Medulla oblongata (tissue), 1 donor: ENCODE results near the gene LORICRIN.

Source experiments
- DNase-seq: peaks from one replicate; pipeline ENCODE4 v3.0.0-alpha.2; 2015; ENCODE audit errors: extremely low spot score

Gene LORICRIN

GRCh38 chr1:153306303-153307220 lies 47.1 kb downstream of the LORICRIN start:
- no peak for DNase-seq

DNA sequence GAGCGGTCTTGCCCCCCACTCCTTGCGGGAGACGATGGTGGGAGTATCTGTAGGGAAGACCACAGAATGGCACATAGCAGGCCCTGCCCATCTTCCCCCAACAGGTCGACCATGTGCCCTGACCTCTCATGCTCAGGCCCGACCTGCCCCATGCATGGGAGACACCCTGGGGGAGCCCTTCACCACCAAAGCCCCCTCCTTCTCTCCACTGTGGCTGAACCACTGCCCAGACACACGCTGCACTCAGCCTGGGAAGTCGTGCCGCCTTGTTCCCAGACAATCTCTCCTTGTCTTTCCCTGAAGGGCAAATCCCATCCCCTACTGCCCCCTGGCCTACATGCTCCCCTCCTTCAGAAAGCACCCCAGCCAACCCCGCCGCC lies 47.7 kb downstream of the LORICRIN start:
- no peak for DNase-seq

DNA sequence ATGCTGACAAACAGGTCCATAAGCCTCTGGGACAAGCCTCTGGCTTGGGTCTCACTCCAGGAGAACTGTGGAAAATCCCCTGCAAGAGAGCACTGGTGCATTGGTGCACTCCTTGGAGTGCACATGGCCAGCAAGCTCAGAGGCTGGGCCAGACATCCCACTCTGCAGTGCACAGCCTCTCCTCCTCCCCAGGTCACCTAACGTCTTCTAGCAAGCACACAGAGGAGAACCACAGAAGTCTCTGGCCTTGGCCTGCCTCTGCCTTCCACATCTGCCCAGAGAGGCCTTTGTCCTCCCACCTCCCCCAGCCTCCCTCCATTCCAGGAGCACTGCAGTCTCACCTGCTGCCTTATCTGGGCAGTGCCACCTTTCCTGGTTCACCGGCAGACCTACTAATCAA lies 49.1 kb downstream of the LORICRIN start:
- no peak for DNase-seq

DNA sequence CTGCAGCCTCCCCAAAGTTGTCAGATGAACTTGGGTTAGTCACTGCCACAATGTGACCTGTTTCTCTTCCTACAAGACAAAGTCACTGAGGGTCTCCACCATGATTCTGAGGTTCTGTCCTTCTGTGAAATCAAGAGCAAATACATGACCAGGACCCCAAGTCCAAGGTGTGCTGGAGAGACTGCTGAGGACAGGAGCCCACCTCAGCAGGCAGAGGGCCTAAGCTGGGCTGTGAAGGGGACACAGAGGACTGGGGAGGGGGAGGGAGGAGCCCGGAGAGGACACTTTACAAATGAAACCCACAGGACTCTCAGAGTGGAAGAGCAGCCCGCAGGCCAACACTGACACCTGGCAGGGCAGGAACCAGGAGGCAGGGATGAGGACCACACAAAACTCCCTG lies 50.0 kb downstream of the LORICRIN start:
- DNase-seq: no peak

GRCh38 chr1:153310526-153310925 lies 51.0 kb downstream of the LORICRIN start:
- no peak for DNase-seq
